ENCODE measurements around the gene PITX2. TPM values are rescaled to one million over a fixed set of nuclear protein-coding genes. Genes with fewer than 3 reads are reported as not detected.
"Not testable (repeated sequence)": the region's sequence is repeated elsewhere in the genome, so short reads cannot be mapped to it uniquely, and the experiment has no call there.

Gene PITX2
- total and polyA plus RNA-seq, 2 of the 8 experiments (the other 6 are each of a cell fraction or from before 2014, with no cell fraction given): 0.09 to 0.67 TPM

DNA sequence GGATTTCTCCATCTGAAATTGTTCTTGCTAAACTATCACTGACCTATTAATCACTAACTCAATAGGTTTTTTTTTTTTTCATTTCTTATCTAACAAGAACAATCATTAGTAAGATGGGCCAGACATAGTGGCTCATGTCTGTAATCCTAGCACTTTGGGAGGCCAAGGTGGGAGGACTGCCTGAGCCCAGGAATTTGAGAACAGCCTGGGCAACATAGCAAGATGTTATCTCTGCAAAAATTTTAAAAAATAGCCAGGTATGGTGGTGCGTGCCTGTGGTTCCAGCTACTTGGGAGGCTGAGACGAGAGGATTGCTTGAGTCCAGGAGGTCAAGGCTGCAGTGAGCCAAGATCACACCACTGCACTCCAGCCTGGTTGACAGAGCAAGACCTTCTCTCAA lies 46.2 kb downstream of the PITX2 start:
- H2BK120ac ChIP-seq (replicated peaks; ENCODE audit: low read depth, low read length); H3K56ac ChIP-seq (replicated peaks; ENCODE audit: insufficient read length, low read depth, low read length); H2AK5ac ChIP-seq (ENCODE audit: low read depth, low read length); DNase-seq (ENCODE audit: low read depth in 1 of 2, low spot score in 2 of 2); FAIRE-seq; H3K4me1 ChIP-seq (replicated peaks in 1 of 4; ENCODE audit: control insufficient read depth in 3 of 4, insufficient read depth in 4 of 4, low read length in 3 of 4); H2BK12ac ChIP-seq (ENCODE audit: low read depth, low read length); H3K36me3 ChIP-seq (ENCODE audit: control insufficient read depth in 2 of 4, insufficient read depth in 4 of 4, low read length in 3 of 4); H3K14ac ChIP-seq (ENCODE audit: insufficient read length); H3K4ac ChIP-seq (replicated peaks; ENCODE audit: insufficient read length, low read depth, low read length); H3K23me2 ChIP-seq (ENCODE audit: low read depth, low read length); H3K18ac ChIP-seq (ENCODE audit: extremely low read depth, low read length); H3K4me2 ChIP-seq (ENCODE audit: insufficient read depth in 1 of 2, low read depth in 2 of 2, low read length in 2 of 2); H4K5ac ChIP-seq (ENCODE audit: insufficient read length, low read depth, low read length); H3K79me1 ChIP-seq (ENCODE audit: low read depth, low read length); H4K20me1 ChIP-seq (replicated peaks in 1 of 2; ENCODE audit: control insufficient read depth in 1 of 2, insufficient read depth in 2 of 2, low read length in 2 of 2); H3K4me3 ChIP-seq (ENCODE audit: extremely low read depth in 1 of 4, insufficient read depth in 2 of 4, low read depth in 3 of 4, low read length in 4 of 4); H3K27ac ChIP-seq (ENCODE audit: low read depth, low read length); H2BK20ac ChIP-seq (ENCODE audit: low read length); H3K9me3 ChIP-seq (ENCODE audit: insufficient read depth in 2 of 2, low read depth in 1 of 2, low read length in 1 of 2); H3K9ac ChIP-seq (replicated peaks in 1 of 4; ENCODE audit: extremely low read depth in 1 of 4, low read depth in 3 of 4, low read length in 3 of 4); H3K27me3 ChIP-seq (replicated peaks in 1 of 4; ENCODE audit: control insufficient read depth in 3 of 4, extremely low read depth in 1 of 4, insufficient read depth in 3 of 4, low read length in 3 of 4); H4K8ac ChIP-seq (ENCODE audit: extremely low read depth, insufficient read depth, low read length); H4K91ac ChIP-seq (replicated peaks; ENCODE audit: insufficient read length, low read length); H2AFZ ChIP-seq (ENCODE audit: low read length); H2BK5ac ChIP-seq (ENCODE audit: low read depth, low read length); H2BK15ac ChIP-seq (ENCODE audit: low read length); H3K23ac ChIP-seq (ENCODE audit: insufficient read length); POLR2A ChIA-PET (ENCODE audit: partially characterized antibody); H3K79me2 ChIP-seq (ENCODE audit: control insufficient read depth in 1 of 2, insufficient read depth in 2 of 2, low read length in 2 of 2): not testable (repeated sequence)
- WGBS, 2 experiments (ENCODE audit: extremely low coverage in 1 of 2, insufficient coverage in 1 of 2, insufficient read length in 1 of 2, insufficient replicate concordance in 2 of 2, low coverage in 1 of 2, low lambda C conversion rate in 2 of 2, missing lambda C conversion rate in 1 of 2): 93% methylated on average over 2 of the region's 2 CpGs; no CpG with 5 or more reads in 1 of the 2 experiments
- CTCF ChIA-PET (ENCODE audit: partially characterized antibody): interaction anchor here (1.0 kb wide), 1 partner anchor 60 kb away, joined by 4 read pairs; no protein-coding TSS in a partner anchor

Other genes with a start within 250 kb of the PITX2 start
- 0.61 and 0.63 TPM in 2 replicates for gene ENPEP, start 146.9 kb downstream of the PITX2 start, total RNA-seq (2021; fragmentation: NEBNext Ultra II Directional; extraction: Animal tissue kit (Norgen Biotek cat#: 25700))
- gene ENPEP, start 146.9 kb downstream of the PITX2 start, polyA plus RNA-seq (2011; rRNA removed): 0.09 and 0.16 TPM in 2 replicates